ENCODE data around the gene PUSL1. TPM values are rescaled to one million over a fixed set of nuclear protein-coding genes. Genes with fewer than 3 reads are reported as not detected.

Gene PUSL1
- total RNA-seq, 2 donors from 2014 or later, result 21.7 to 23.8 TPM

DNA sequence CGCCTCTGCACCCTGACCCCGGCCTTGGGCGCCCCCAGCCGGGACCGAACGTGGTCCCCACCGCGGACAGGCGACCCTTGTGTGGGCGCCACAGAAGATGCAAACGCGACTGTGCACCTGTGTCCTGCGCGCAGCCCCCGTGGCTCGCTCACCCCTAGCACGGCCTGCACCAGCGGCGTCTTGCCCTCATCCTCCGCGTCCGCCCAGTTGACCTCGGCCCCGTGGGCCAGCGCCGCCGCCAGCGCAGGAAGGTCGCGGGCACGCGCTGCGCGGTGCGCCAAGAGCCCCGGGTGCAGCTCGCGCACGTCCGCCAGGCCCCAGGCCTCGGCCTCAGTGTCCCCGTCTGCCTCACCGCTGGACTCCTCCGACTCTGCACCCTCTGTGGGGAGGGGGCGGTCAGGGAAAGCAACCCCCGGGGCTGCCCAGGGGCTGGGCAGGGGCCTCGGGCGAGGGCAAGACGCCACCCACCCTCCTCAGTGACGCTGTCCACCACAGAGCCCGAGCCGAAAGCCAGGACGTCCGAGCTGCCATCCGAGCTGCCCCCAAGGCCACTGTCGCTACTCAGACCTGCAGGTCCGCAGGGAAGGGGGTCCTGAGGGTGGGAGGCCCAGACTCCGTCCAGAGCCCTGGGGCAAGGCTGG is 14.0 kb upstream of the PUSL1 start:
- Histone ChIP-seq H3K27me3 (ENCODE audit: control insufficient read depth, insufficient read depth, low read length, poor library complexity, severe bottlenecking) (no peaks in the 10 kb centered on the region), H3K27ac (ENCODE audit: low read depth, low read length) (no peak overlapping the region), H3K36me3 (ENCODE audit: control insufficient read depth, insufficient read depth, low read length) (no peaks in the 10 kb centered on the region), H3K4me1 (ENCODE audit: control insufficient read depth, insufficient read depth, low read length) (no peaks in the 10 kb centered on the region), H3K9me3 (ENCODE audit: control insufficient read depth, low read length) (no peaks in the 10 kb centered on the region), H3K9ac (ENCODE audit: extremely low read depth, low read length, poor library complexity, severe bottlenecking) (no peak overlapping the region), H3K4me3 (ENCODE audit: low read length) (no peak overlapping the region)
- no peaks in the 10 kb centered on the region for H3K27me3 Mint-ChIP-seq (ENCODE audit: insufficient read depth)
- H3K27ac Mint-ChIP-seq, result no peak overlapping the region
- no peaks in the 10 kb centered on the region for H3K4me1 Mint-ChIP-seq
- TF ChIP-seq, protein P1, sequence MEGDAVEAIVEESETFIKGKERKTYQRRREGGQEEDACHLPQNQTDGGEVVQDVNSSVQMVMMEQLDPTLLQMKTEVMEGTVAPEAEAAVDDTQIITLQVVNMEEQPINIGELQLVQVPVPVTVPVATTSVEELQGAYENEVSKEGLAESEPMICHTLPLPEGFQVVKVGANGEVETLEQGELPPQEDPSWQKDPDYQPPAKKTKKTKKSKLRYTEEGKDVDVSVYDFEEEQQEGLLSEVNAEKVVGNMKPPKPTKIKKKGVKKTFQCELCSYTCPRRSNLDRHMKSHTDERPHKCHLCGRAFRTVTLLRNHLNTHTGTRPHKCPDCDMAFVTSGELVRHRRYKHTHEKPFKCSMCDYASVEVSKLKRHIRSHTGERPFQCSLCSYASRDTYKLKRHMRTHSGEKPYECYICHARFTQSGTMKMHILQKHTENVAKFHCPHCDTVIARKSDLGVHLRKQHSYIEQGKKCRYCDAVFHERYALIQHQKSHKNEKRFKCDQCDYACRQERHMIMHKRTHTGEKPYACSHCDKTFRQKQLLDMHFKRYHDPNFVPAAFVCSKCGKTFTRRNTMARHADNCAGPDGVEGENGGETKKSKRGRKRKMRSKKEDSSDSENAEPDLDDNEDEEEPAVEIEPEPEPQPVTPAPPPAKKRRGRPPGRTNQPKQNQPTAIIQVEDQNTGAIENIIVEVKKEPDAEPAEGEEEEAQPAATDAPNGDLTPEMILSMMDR (conservative IDR thresholded peaks at IDR 0.05), result no peak
- no peaks in the 10 kb centered on the region for H3K36me3 Mint-ChIP-seq (ENCODE audit: low read depth)
- 94 to 95% methylated on average over 41 to 58 of the region's 58 CpGs for WGBS, 2 experiments (ENCODE audit: insufficient coverage in 1 of 2, insufficient read length in 1 of 2)
- H3K4me3 Mint-ChIP-seq, result no peak overlapping the region
- peaks cover 2% of the 10 kb centered on the region for H3K9me3 Mint-ChIP-seq
- no peak for DNase-seq

DNA sequence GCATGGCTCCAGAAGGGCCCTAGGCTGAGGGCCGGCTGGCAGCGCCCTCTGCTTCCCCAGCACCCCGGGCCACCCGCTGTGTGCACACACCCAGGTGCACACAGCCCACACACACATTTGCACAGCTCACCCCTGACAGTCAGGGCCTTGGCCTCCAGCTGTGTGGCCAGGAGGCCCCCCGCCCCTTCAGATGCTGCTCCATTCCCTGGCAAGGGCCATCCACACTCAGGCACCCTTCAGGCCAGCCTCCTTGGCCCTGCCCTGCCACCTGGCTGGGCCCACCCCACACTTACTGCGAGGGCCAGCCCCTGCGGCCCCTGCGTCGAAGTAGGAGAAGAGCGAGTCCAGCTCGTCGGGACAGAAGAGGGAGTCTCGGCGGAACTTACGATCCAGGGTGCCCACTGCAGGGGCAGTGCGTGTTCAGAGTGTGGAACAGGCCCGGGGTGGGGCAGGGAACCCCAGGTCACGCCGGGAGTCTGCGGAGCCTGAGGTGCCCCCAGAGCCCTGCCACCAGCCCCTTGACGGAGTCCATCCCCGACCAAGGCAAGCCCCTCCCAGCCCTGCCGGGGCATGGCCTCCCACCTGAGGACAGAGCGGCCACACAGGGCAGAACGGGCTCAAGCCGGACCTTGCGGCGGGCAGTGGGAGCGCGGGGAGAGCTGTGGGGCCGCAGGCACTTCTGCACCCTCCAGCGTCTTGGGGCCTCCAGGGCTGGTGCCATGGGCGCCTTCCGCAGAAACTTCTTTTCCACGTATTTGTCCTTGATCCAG is 13.1 kb upstream of the PUSL1 start:
- no peak overlapping the region for H3K27ac ChIP-seq (ENCODE audit: low read depth, low read length)
- H3K36me3 ChIP-seq (ENCODE audit: control insufficient read depth, insufficient read depth, low read length), result no peaks in the 10 kb centered on the region
- H3K9me3 ChIP-seq (ENCODE audit: control insufficient read depth, low read length), result no peaks in the 10 kb centered on the region
- H3K9me3 Mint-ChIP-seq, result no peaks in the 10 kb centered on the region
- H3K4me1 Mint-ChIP-seq, result no peaks in the 10 kb centered on the region
- H3K27me3 Mint-ChIP-seq (ENCODE audit: insufficient read depth), result no peaks in the 10 kb centered on the region
- H3K27ac Mint-ChIP-seq, result no peak overlapping the region
- no peaks in the 10 kb centered on the region for H3K36me3 Mint-ChIP-seq (ENCODE audit: low read depth)
- no peaks in the 10 kb centered on the region for H3K27me3 ChIP-seq (ENCODE audit: control insufficient read depth, insufficient read depth, low read length, poor library complexity, severe bottlenecking)
- TF ChIP-seq, protein P1 (conservative IDR thresholded peaks at IDR 0.05), result no peak
- H3K4me1 ChIP-seq (ENCODE audit: control insufficient read depth, insufficient read depth, low read length), result no peaks in the 10 kb centered on the region
- H3K4me3 ChIP-seq (ENCODE audit: low read length), result no peak overlapping the region
- H3K9ac ChIP-seq (ENCODE audit: extremely low read depth, low read length, poor library complexity, severe bottlenecking), result no peak overlapping the region
- no peak for DNase-seq
- 94 to 95% methylated on average over 18 to 35 of the region's 35 CpGs for WGBS, 2 experiments (ENCODE audit: insufficient coverage in 1 of 2, insufficient read length in 1 of 2)
- H3K4me3 Mint-ChIP-seq, result no peak overlapping the region

DNA sequence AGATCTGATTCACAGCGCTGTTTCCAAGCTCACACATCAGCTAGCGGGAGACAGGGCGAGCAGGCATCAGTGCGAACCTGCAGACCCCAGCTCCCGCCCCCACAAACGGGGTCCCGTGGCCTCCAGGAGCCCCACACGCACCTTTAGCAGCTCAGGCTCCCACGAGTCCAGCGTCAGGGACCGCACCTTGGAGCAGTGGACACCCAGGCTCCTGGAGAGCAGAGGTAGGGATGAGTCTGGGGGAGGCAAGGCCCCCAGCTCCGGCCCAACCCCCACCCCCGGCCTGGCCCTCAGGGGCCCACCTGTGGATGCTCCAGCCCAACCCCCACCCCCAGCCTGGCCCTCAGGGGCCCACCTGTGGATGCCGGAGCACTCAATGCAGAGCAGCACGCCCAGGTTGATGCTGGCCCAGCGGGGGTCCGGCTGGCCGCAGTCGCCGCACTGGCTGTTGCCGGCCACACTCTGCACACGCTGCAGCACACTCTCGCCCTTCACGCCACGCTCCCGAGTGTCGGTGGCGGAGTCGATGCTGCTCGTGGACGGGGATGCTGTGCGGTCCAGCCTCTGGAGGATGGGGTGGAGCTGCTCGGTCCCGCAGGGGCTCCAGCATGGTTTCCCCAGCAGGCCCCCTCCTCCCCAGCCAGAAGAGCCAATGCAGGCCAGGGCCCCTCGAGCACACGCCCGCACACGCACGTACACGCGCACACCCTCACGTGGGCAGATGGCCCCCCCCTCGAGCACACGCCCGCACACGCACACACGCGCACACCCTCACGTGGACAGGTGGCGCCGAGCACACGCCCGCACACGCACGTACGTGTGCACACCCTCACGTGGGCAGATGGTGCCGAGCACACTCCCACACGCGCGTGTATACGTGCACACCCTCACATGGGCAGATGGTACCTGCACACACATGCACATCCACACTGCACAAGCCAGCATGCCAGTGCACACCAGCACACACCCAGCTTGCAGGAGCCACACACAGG is 12.0 kb upstream of the PUSL1 start:
- no peaks in the 10 kb centered on the region for H3K9me3 ChIP-seq (ENCODE audit: control insufficient read depth, low read length)
- no peaks in the 10 kb centered on the region for H3K36me3 ChIP-seq (ENCODE audit: control insufficient read depth, insufficient read depth, low read length)
- DNase-seq, result no peak
- H3K9me3 Mint-ChIP-seq, result no peaks in the 10 kb centered on the region
- no peak overlapping the region for H3K27ac Mint-ChIP-seq
- H3K4me3 ChIP-seq (ENCODE audit: low read length), result no peak overlapping the region
- H3K4me3 Mint-ChIP-seq, result no peak overlapping the region
- no peaks in the 10 kb centered on the region for H3K4me1 Mint-ChIP-seq
- no peaks in the 10 kb centered on the region for H3K27me3 ChIP-seq (ENCODE audit: control insufficient read depth, insufficient read depth, low read length, poor library complexity, severe bottlenecking)
- TF ChIP-seq, protein P1 (conservative IDR thresholded peaks at IDR 0.05), result no peak
- no peaks in the 10 kb centered on the region for H3K4me1 ChIP-seq (ENCODE audit: control insufficient read depth, insufficient read depth, low read length)
- H3K27ac ChIP-seq (ENCODE audit: low read depth, low read length), result no peak overlapping the region
- no peaks in the 10 kb centered on the region for H3K36me3 Mint-ChIP-seq (ENCODE audit: low read depth)
- no peaks in the 10 kb centered on the region for H3K27me3 Mint-ChIP-seq (ENCODE audit: insufficient read depth)
- 92 to 97% methylated on average over 50 to 62 of the region's 62 CpGs for WGBS, 2 experiments (ENCODE audit: insufficient coverage in 1 of 2, insufficient read length in 1 of 2)
- no peak overlapping the region for H3K9ac ChIP-seq (ENCODE audit: extremely low read depth, low read length, poor library complexity, severe bottlenecking)
